ENCODE measurements around the gene ANKRD28.
"Not testable (repeated sequence)": the region's sequence is repeated elsewhere in the genome, so short reads cannot be mapped to it uniquely, and the experiment has no call there.

Gene ANKRD28

GRCh38 chr3:15803921-15804320 is 6.1 kb upstream of the ANKRD28 start:
- no peak for DNase-seq (ENCODE audit: low read depth in 2 of 2)

DNA sequence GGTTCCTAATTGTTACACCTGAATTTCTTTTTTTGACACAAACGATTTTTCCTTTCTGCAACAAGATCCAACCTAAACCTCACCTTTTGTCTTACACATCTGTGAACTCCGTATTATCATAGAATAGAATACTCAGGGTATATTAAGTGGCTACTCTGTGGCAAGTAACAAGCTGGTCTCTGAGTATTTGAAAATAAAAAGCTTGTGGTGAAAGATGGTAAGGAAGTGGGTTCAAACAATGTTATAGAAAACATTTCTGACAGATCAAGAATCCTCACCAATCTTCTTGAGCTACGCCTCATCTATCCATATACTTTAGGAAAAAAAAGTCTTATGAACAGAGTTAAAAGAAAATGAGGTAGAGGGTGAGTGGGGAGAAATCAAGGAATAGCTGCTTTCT is 3.5 kb upstream of the ANKRD28 start:
- DNase-seq (ENCODE audit: low read depth in 2 of 2), result no peak

DNA sequence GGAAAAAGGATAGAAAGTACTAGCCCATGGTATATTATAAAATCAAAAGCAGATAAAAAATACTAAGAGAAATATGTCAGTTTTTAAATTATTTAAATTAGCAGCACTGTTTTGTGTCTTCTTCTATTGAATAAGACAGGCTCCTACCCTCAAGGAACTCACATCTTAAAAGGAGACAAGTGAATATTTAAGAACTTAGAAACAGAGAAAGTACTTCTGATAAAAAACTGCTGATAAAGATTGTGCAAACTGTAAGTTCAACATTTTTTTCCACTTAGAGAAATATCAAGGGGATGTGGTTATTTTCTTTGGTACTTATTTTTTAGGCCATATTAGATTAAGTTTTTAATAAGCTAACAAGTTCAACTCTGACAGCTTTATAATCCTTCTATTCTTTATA is 3.0 kb upstream of the ANKRD28 start:
- DNase-seq (ENCODE audit: low read depth in 2 of 2), result no peak

- no peak for DNase-seq (ENCODE audit: low read depth in 2 of 2)
Measured at GRCh38 chr3:15800327-15800726, 2.5 kb upstream of the ANKRD28 start.

DNA sequence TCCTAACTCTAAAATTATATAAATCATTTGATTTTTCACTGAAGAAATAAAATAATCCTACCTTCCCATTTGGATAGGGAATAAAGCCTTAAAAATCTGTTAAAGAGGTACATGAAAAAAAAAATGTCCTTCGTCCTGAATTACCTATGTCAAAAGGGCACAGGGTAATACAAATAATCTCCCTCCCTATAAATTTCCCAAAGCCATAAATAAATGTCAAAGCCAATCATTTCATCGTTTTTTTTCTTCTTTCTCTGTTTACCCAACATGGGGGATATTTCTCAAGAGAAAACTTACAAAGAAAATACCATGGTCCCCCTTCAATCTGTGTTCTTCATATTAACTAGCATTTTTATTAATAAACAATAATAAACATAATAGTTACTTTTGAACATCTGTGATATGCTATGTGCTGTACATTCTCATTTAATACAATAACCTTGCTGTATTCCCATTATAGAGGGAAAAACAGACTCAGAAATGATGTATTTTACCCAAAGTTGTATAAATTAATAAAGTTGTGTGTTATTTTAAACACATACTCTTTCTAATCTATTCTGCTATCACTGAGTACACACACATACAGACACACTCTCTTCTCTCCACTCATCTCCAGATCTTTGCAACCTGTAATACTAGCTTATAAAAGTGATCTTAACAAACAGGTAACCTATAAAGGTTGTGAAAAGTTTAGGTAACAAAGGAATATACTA is 910 bp upstream of the ANKRD28 start:
- no peak for DNase-seq (ENCODE audit: low read depth in 2 of 2)

GRCh38 chr3:15796771-15797641 is 773 bp downstream of the ANKRD28 start:
- DNase-seq (ENCODE audit: low read depth in 2 of 2), result no peak

- DNase-seq (ENCODE audit: low read depth in 2 of 2), result no peak
Measured at GRCh38 chr3:15796331-15796730, 1.4 kb downstream of the ANKRD28 start.

GRCh38 chr3:15795651-15796308 is 2.0 kb downstream of the ANKRD28 start:
- DNase-seq (ENCODE audit: low read depth in 2 of 2), result no peak

DNA sequence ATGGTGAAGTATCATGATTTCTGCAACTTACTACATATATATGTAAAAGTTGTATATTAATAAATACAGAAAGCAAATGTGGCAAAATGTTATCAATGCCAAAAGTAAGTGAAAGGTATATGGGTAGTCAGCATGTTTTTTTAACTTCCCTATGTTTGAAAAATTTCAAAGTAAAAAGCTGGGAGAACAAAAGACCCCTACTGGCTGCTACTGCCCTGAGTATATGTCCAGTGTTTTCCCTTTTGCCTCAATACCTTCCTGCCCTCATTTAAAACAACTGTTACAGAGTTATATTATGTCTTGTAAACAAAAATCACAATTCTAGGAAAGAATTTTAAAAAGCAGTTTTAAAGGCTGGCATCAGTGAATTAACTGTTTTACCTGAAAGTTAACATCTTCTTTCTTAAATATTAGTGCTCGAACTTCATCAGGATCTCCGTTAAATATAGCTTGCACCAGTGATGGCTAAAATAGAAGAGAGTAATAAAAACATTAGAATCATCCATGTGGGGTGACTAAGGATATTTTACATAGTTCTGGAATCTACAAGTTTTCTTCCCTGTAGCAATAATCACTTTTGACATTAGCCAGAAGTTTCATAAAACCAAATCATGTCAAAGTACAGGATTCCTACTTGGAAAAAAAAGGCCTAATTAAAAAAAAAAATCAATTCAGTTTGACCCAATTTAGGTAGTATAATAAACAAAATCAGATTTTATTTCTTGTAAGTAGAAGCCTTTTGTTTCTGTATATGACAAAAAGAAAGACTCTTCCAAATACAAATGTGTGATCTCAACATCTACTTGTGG is 2.7 kb downstream of the ANKRD28 start:
- DNase-seq (ENCODE audit: low read depth in 2 of 2), result no peak

DNA sequence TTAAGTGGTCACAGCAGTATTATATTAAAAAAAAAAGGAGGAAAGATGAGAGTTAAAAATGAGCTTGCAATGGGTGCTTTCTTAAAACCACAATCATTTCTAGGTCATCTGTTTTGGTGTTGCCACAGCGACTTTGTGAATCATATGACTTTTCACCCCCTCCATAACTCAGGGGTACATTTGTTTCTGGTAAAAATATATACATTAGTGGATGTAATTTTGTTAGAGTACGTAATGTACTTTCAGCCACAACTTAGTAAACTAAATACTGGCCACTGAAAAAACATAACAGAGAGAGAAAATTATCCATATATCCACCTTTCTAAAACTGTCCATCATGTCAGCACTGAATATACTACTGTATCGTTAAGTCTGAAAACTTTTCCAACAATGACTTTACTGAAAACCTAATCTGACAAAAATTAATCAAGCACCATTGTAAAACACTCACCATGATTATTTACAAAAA is 3.4 kb downstream of the ANKRD28 start:
- no peak for DNase-seq (ENCODE audit: low read depth in 2 of 2)

DNA sequence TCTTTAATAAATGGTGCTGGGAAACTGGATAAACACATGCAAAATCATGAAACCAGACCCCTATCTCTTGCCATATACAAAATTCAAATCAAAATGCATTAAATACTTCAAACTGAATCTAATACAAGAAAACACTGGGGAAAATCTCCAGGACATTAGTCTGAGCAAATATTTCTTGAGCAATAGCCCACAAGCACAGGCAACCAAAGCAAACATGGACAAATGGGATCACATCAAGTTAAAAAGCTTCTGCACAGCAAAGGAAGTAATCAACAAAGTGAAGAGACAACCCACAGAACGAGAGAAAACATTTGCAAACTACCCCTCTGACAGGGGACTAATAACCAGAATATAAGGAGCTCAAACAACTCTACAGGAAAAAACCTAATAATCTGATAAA is 6.3 kb downstream of the ANKRD28 start:
- DNase-seq (ENCODE audit: low read depth in 2 of 2), result no peak

GRCh38 chr3:15787941-15788340 is 9.8 kb downstream of the ANKRD28 start:
- DNase-seq (ENCODE audit: low read depth in 2 of 2), result no peak

GRCh38 chr3:15787526-15787925 is 10.3 kb downstream of the ANKRD28 start:
- no peak for DNase-seq (ENCODE audit: low read depth in 2 of 2)

GRCh38 chr3:15783361-15783969 is 14.3 kb downstream of the ANKRD28 start:
- no peak for DNase-seq (ENCODE audit: low read depth in 2 of 2)

- no peak for DNase-seq (ENCODE audit: low read depth in 2 of 2)
Measured at GRCh38 chr3:15782429-15782828, 15.3 kb downstream of the ANKRD28 start.

DNA sequence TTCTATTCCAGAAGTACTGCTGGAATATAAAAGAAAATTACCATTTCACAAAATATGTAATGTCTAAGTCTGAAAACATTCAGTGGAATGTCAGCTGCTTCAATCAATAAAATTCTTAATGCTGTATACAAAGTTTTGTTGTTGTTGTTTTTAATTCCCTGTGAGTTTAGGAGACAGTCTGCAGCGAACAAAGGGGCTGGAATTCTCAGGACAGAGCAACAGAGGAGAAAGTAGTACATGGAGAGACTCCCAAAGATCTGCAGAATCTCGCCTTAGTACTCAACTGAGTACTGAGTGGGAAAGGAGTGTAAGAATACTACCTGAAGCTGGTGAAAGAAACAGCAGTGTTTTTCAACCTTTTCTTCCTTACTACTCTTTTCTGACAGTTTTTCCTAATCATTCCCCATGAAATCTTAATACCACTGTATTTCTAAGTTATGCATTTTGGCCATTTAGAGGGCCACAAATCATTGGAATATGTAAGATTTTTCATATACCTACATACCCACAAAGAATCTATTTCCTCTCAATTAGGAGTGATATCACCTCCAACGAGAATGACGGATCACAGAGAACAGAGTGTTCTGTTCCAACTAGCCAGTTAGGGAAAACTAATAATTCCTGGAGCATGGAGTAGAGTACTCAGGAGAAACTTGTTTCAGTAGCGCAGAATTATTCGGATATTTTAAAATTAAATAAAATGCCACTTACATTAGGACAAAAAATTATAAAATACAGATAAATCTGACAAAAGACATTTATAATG is 16.0 kb downstream of the ANKRD28 start:
- no peak for DNase-seq (ENCODE audit: low read depth in 2 of 2)

DNA sequence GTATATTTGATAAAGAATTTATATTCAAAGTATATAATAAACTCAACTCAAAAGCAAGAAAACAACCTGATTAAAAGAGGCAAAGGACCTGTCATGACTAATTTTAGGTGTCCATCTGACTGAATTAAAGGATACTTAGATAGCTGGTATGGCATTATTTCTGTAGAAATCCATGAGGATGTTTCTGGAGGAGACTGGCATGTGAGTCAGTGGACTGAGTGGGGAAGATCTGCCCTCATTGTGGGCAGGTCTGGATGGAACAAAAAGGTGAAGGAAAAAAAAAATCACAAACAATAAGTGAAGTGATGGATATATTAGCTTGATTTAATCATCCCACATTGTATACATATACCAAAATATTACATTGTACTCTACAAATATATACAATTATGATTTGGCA is 16.6 kb downstream of the ANKRD28 start:
- no peak for DNase-seq (ENCODE audit: low read depth in 2 of 2)

GRCh38 chr3:15779111-15779510 is 18.7 kb downstream of the ANKRD28 start:
- no peak for DNase-seq (ENCODE audit: low read depth in 2 of 2)

DNA sequence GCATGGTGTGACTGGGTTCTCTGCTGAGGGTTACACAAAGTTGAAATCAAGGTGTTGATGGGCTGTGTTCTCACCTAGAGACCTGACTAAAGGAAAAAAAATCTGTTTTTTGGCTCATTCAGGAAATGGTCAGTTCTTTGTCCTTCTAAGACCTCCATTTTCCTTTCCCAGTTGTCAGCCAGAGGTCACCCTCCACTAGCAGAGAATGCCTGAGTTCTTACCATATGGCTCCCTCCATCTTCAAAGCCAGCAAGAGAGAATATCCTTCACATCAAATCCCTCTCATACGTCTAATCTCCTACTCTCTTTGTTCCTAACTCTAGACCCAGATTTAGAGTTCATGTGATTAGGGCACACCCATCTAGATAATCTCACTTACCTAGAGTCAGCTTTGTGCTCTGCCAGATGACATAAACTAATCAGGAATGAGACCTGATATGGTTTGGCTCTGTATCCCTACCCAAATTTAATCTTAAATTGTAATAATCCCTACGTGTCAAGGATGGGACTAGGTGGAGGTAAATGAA is 19.4 kb downstream of the ANKRD28 start:
- no peak for DNase-seq (ENCODE audit: low read depth in 2 of 2)

DNA sequence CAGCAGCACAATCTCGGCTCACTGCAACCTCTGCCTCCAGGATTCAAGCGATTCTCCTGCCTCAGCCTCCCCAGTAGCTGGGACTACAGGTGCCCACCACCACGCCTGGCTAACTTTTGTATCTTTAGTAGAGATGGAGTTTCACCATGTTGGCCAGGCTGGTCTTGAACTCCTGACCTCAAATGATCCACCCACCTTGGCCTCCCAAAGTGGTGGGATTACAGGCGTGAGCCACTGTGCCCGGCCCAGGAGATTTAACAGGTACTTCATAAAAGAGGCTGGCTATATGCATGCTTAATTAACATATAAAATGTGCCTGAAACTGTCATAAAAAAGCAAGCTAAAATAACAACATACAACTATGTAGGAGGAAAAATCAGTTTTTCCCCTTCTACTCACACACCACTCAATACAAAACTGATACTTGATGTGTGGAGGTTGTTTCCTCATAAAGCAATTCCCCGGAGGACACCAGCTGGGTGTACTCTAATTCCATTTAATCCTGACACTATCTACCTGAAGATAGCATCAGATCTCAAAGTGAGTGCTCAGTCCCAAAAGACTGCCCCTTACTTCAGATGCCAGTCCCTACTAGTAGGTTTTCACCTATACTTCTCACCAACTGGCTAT is 22.7 kb downstream of the ANKRD28 start:
- not testable (repeated sequence) for DNase-seq (ENCODE audit: low read depth in 2 of 2)
